Right ventricle myocardium inferior (tissue), 1 donor: ENCODE results near the gene ETV4. TPM values are rescaled to one million over a fixed set of nuclear protein-coding genes. Genes with fewer than 3 reads are reported as not detected.
A peak's percentile ranks its signal among the peaks of the same experiment; 100 is the strongest.

Source experiments
- ATAC-seq: fragments of 200-7000 bp; cut with Tn5 transposase; one replicate; pipeline ENCODE4 v1.9.1; 2020; ENCODE audit warnings: mild to moderate bottlenecking, moderate library complexity
- DNase-seq: peaks from one replicate; pipeline ENCODE4 v3.0.0; 2021; ENCODE audit errors: missing footprints
- intact Hi-C: fragments of 100-400 bp; cut with DNase I; formaldehyde crosslinking; loops from one replicate; pipeline ENCODE4 v1.11.0; 2022
- total RNA-seq: library from RNA; stranded (reverse); fragmentation: NEBNext Ultra II Directional; extraction: Animal tissue kit (Norgen Biotek cat#: 25700); gene quantifications from one replicate; pipeline ENCODE4 v1.2.1, GENCODE V29; 2021
- donor health status: DM: no; HTN: yes; CAD: no; lungs with severe emphysema.

The ETV4 gene
- total RNA-seq, 1 donor from 2014 or later, result 0.41 TPM

DNA sequence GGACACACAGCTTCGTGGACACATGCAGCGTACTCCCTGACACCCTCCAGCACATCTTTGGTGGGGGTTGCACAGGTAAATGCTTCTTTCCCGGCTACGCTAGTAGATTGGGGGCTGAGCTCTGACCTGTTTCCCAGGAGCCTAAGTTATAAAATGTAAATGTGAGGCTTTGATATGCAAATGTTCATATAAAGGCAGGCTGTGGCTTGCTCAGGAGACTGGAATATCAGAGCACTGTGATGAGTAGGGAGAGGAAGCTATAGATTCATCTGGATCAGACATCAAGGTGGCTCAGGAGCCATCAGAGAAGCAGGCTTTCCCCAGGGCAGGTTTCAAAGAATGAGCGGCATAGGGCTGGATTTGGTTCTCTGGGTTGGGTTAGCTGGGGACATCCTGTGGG lies 3.4 kb upstream of the ETV4 start:
- DNase-seq (no peak), ATAC-seq (no peak)
- intact Hi-C loops, result no loop called here

DNA sequence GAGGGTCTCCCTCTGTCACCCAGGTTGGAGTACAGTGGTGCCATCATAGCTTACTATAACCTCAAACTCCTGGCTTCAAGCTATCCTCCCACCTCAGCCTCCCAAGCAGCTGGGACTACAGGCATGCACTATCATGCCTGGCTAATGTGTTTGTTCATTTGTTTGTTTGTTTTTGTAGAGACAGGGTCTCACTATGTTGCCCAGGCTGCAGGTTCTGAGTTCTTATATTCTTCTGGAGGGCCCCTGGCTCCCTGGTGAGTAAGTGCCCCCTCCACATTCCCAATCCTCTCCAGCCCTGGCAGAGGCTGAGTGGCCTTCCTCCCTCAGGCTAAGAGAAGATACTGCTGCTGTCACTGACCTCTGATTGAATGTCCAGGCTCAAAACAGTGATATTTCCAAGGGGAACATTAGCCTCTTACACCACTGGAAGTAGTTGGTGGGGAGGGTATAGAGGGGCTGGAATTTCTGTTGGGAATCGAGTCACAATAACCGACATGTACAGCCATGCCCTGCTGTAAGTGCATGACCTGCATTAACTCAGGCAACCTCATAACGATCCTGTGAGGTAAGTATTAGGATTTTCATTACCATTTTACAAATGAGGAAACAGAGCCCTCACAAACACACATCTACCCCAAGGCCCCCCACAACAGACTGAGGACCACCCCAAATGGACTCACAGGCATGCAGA lies 2.7 kb upstream of the ETV4 start:
- intact Hi-C loops, result no loop called here
- ATAC-seq (no peak), DNase-seq (no peak)

DNA sequence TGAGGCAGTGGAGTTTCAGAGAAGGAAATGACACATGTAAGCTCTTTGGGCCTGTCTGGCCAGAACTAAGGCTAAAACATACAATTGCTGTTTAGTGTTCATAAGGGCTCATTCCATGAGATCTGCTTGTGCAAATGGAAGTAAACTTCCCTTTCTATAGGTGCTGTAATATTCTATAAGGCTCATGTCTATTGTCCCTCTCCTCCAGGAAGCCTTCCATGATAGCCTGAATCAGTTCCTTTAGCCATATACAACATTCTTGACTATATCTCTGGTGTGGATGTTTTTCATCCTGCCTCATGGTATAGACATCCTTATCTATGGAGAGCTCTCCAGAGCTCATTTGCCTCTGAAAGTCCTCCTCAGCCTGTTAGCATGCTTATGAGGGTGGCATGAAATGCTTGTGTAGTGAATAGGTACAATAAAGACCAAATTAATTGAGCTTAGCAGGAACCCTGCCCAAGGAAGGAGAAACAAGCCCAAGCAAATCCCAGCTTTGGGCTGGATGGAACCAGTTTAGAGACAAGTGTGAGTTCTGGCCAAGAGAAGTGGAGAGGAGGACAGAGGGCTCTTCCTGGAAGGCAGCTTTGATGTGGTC lies 1.6 kb upstream of the ETV4 start:
- DNase-seq, result no peak
- ATAC-seq, result no peak
- intact Hi-C loops, result no loop called here

- intact Hi-C loops, result no loop called here
- DNase-seq, result no peak
- ATAC-seq, result no peak
These were observed 1.0 kb upstream of the ETV4 start for GRCh38 chr17:43547189-43547550.

DNA sequence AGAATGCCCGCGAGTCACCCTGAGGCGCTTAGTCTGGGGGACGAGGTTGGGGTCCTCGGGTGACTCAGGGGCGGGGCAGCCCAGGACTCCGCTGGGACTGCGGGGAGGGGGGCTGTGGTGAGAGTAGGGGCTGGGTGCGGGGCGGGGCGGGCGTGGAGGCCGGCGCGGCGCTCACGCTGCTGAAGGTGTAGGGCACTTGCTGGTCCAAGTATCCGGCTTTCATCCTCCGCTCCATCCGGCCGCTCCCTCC lies 832 bp downstream of the ETV4 start:
- intact Hi-C loops, result no loop called here
- ATAC-seq, result peak; percentile 32
- no peak for DNase-seq

DNA sequence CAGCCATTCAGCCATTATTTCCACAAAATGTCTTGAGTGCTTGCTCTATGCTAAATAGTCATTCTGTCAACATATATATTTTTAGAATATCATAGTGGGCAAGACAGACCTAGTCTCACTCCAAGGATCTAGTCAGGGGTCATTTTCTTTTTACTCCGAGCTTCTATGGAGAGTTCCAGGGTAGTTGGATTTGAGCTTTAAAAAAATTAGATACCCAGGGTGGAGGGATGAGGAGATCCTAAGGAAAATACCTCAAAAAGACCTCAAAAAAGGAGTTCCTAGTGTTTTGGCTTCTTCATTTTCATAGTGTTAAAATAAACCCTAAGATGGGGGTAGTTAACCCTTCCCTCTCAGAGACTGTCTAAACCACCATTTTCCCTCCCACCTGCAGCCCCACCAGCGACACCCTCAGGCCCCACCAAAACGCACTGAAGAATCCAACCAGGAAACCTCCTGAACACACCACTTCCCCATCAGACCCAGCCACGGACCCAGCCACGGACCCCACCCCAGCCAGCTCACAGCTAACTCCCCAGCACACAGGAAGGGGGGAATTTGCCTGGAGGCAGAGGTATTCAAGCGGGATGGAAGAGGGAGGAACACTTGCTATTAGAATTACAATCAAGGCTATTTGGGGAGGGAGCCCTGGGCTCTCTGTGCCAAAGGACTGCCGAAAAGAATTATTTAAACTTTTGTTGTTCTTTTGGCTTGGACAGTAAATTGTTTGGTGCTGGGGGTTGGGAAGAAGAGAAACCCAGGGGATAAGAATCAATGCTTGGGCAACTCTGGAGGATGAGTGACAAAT lies 2.2 kb downstream of the ETV4 start:
- intact Hi-C loops, result no loop called here
- ATAC-seq (no peak), DNase-seq (no peak)

- DNase-seq, result no peak
- intact Hi-C loops, result no loop called here
- ATAC-seq, result no peak
These were observed 2.8 kb downstream of the ETV4 start for GRCh38 chr17:43543300-43543699.

DNA sequence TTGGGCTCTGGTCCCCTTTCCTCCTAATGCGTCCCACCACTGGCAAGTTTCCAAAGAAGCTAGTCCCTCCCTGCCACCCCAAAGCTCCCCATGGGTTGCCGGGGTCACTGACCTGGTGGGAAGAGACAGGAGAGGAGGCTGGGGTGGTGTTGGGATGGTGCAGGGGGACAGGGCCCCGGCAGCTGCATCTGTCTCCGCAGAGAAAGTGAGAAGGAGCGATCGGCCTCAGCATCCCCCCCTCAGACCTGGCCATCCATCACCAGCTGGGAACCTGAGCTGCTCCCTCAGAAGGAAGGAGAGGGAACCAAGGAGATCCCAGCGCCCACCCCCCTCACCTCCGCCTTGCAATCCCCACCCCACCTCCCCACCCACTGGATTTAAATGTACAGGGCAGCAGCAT lies 3.3 kb downstream of the ETV4 start:
- ATAC-seq, result no peak
- DNase-seq, result no peak
- intact Hi-C loops, result no loop called here

GRCh38 chr17:43540821-43541674 lies 5.1 kb downstream of the ETV4 start:
- intact Hi-C loops, result no loop called here
- DNase-seq (no peak), ATAC-seq (peak; percentile 38)

DNA sequence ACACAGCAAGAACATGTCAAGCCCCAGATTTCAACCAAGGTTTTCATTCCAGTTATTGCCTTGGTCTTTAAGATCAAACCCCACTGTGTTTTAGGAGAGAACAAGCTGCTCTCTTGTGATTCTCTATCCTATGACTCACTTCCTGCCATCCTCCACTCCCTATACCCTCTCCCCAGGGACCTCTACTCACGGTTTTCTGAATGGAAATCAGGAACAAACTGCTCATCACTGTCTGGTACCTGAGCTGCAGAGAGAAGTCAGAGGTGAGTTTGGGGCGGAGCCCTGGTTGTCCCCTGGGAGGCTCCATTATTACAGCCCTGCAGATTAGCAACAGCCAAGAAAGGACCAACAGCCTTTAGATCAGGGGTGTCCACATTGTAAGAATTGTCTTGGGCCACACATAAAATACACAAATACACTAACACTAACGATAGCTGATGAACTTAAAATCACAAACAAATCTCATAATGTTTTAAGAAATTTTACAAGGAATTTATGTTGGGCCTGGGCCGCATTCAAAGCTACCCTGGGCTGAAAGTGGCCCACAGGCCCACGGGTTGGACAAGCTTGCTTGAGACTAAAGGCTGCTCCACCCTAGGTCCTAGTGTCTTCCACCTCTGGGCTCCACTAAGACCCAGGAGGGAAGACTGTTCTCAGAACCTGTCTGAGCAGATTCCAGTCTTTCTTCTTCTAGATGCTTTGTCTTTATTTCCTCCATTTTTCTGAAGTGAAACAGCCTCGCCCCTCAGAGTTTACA lies 9.7 kb downstream of the ETV4 start:
- ATAC-seq, result no peak
- no peak for DNase-seq
- intact Hi-C loops, result no loop called here

GRCh38 chr17:43534909-43535308 lies 11.2 kb downstream of the ETV4 start:
- no peak for ATAC-seq
- intact Hi-C loops, result no loop called here
- DNase-seq, result no peak

GRCh38 chr17:43533699-43534098 lies 12.4 kb downstream of the ETV4 start:
- intact Hi-C loops, result no loop called here
- no peak for DNase-seq

DNA sequence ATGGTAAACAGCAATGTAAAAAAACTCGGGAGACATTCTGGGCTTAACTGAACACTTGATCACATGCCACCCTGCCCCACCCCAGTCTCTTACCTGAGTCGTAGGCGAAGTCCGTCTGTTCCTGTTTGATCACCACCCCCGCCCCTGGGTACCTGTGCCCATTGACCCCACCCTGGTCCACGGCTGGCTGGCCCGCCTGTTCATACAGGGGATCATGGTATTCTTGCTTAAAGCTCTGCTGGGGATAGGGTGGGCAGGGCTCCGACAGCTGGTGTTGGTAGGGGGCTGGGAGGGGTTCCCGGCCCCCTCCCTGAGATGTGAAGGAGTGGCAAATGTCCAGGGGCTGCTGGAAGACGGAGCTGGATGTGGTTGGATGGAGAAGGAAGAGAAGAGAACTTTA lies 13.6 kb downstream of the ETV4 start:
- no peak for DNase-seq

More at GRCh38 chr17:43533699-43534098, 12.4 kb downstream of the ETV4 start:
- ATAC-seq, result no peak

DNA sequence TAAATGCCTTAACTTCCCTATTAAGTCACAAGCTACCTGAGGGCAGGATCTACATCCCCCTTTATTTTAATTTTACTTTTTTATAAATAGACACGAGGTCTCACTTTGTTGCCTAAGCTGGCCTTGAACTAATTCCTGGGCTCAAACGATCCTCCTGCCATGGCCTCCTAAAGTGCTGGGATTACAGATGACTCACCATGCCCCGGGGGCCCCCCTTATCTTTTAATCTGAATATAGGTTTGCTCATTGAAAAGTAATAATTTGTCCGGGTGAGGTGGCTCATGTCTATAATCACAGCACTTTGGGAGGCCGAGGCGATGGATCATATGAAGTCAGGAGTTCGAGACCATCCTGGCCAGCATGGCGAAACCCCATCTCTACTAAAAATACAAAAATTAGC lies 14.2 kb downstream of the ETV4 start:
- intact Hi-C loops, result no loop called here
- DNase-seq, result no peak
- ATAC-seq, result no peak

More for the DNA sequence above, 13.6 kb downstream of the ETV4 start:
- ATAC-seq, result no peak
- intact Hi-C loops, result no loop called here

GRCh38 chr17:43531082-43531378 lies 15.1 kb downstream of the ETV4 start:
- DNase-seq (no peak), ATAC-seq (no peak)
- intact Hi-C loops, result no loop called here

GRCh38 chr17:43530288-43531081 lies 15.7 kb downstream of the ETV4 start:
- ATAC-seq, result peak; percentile 61
- intact Hi-C loops, result no loop called here
- DNase-seq, result peak; percentile 79

DNA sequence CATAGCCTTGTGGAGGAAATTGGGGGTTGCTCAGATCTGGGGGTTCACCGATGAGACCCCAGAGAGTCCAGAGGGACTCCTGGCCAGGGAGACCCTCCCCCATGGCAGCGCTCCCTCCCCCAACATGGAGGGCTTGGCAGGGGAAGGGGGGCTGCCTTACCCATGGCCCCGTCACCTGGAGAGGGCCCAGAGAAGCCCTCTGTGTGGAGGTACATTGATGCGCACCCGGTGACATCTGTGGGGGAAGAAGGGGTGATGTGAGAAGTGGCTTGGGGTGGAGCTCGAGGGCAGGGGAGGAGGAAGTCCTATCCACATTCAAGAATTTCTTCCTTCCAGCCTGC lies 16.2 kb downstream of the ETV4 start:
- intact Hi-C loops, result no loop called here
- no peak for ATAC-seq
- DNase-seq, result no peak

- no peak for DNase-seq
- intact Hi-C loops, result no loop called here
These were observed 16.9 kb downstream of the ETV4 start for GRCh38 chr17:43528988-43529814.

More at GRCh38 chr17:43528988-43529814, 16.9 kb downstream of the ETV4 start:
- no peak for ATAC-seq
